Esophagus (tissue), 2 donors: ENCODE results near the gene NDEL1. TPM values are rescaled to one million over a fixed set of nuclear protein-coding genes. Genes with fewer than 3 reads are reported as not detected.

Experiments used
- H3K27ac ChIP-seq, 2 donors: one replicate each; pipeline ENCODE4 v1.5.1; 2013; ENCODE audit warnings: low read depth in 2 of 2, mild to moderate bottlenecking in 2 of 2, inconsistent platforms in 1 of 2, low read length in 1 of 2, moderate library complexity in 1 of 2
- H3K27me3 ChIP-seq, 2 donors: one replicate each; pipeline ENCODE4 v1.6.1; 2013; ENCODE audit warnings: low read length in 2 of 2, control low read depth in 1 of 2, mild to moderate bottlenecking in 1 of 2; ENCODE audit not compliant: insufficient read depth in 2 of 2, control insufficient read depth in 1 of 2
- H3K36me3 ChIP-seq, 2 donors: one replicate each; pipeline ENCODE4 v1.6.1; 2013; ENCODE audit warnings: low read length in 1 of 2; ENCODE audit not compliant: control insufficient read depth in 2 of 2, insufficient read depth in 2 of 2
- H3K4me1 ChIP-seq, 2 donors: one replicate each; pipeline ENCODE4 v1.6.1; 2013; ENCODE audit warnings: low read length in 1 of 2; ENCODE audit not compliant: control insufficient read depth in 2 of 2, insufficient read depth in 2 of 2
- H3K4me3 ChIP-seq, 2 donors: one replicate each; pipeline ENCODE4 v1.5.1; 2013; ENCODE audit warnings: low read length in 2 of 2, mild to moderate bottlenecking in 2 of 2, low read depth in 1 of 2, moderate library complexity in 1 of 2
- H3K9me3 ChIP-seq, 2 donors: one replicate each; pipeline ENCODE4 v1.6.1; 2013; ENCODE audit warnings: mild to moderate bottlenecking in 2 of 2, low read depth in 1 of 2, low read length in 1 of 2, moderate library complexity in 1 of 2; ENCODE audit not compliant: control insufficient read depth in 2 of 2, insufficient read depth in 1 of 2
- WGBS, 2 donors: extraction: QIAGEN DNeasy Blood & Tissue Kit; methylation state at CpG; one replicate each; pipeline ENCODE4 v1.1.7; 2013; 5-methylcytosine and 5-hydroxymethylcytosine counted together
- polyA plus RNA-seq, 2 donors: library from polyadenylated mRNA; stranded (reverse); fragments of 200-250 nt; gene quantifications; one replicate each; pipeline ENCODE4 v1.2.3, GENCODE V29; 2013
- donor health status: healthy with polysubstance abuse.
- donor health status: Bipolar disorder and iron deficiency.

Gene NDEL1
- polyA plus RNA-seq, 2 donors = 34.7 to 46.5 TPM

DNA sequence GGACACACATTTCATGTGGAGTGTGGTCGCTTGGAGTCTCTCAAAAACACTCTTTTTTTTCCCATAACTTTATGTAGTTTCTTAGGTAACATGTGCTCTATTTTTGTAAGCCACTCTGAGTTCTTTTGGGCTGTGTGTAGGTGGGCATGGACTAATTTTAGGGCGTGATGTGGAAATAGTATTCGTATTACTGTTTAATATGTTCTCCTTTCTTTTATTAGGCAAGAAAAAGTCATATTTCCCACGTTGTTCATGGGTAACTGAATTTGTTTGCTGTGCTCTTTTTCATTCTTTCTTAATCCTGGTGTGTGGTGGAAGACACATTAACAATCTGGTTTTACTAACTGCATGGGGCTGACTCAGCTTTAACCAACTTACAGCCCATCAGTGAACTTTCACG is 27.4 kb downstream of the NDEL1 start:
- H3K27me3 ChIP-seq = no peaks in the 10 kb centered on the region
- H3K4me1 ChIP-seq = peaks cover 3 to 6% of the 10 kb centered on the region in 2 donors
- no peak overlapping the region for H3K4me3 ChIP-seq
- WGBS, 2 donors = 66 to 67% methylated on average over 5 of the region's 5 CpGs
- H3K9me3 ChIP-seq = no peaks in the 10 kb centered on the region
- peaks cover 19 to 31% of the 10 kb centered on the region in 2 donors for H3K36me3 ChIP-seq
- H3K27ac ChIP-seq = no peak overlapping the region

DNA sequence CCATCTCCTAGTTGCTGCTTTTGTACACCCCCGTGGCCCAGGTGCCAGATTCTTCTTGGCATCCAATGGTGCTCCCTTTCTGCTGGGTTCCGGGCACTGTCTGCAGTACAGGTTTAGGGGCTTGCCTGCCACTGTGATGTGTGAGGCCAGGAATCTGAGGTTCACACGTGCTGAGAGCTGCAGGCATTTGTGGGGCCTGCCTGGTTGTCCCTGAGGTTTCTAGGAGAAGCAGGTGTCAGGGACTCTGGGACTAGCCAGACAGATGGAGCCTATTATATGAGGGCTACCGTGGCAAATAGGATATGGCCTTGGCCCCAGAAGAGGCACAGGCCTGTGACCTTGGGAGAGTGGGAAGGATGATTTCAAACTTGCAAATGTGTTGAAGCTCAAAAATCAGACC is 29.3 kb downstream of the NDEL1 start:
- Histone ChIP-seq H3K9me3 (no peaks in the 10 kb centered on the region), H3K4me1 (peaks cover 3 to 6% of the 10 kb centered on the region in 2 donors), H3K4me3 (no peak overlapping the region), H3K36me3 (peaks cover 18 to 34% of the 10 kb centered on the region in 2 donors), H3K27ac (peak overlapping the region; percentile 45 to 60), H3K27me3 (no peaks in the 10 kb centered on the region)
- WGBS, 2 donors = 31 to 42% methylated on average over 4 of the region's 4 CpGs

DNA sequence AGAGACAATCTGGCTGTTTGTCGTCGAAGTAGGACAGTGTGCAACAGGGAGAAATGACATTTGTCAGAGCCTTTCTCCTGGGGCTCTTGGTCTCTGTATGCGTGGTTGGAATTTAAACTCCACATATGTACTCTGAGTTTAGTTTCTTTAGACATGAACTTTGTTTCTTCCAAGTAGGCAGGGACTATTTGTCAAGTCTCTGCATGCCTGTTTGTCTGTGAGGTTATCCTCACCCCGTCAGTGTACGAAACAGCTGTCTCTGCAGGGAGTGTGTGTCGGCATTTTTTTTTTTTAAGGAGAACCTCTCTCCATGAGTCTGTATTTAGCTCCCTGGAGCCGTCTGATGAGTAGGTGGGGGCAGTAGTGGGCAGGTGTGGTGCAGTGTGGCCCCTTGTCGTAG is 29.7 kb downstream of the NDEL1 start:
- Histone ChIP-seq H3K4me3 (no peak overlapping the region), H3K9me3 (no peaks in the 10 kb centered on the region), H3K27ac (peak overlapping the region; percentile 45 to 60), H3K36me3 (peaks cover 16 to 32% of the 10 kb centered on the region in 2 donors), H3K27me3 (no peaks in the 10 kb centered on the region), H3K4me1 (peaks cover 4 to 6% of the 10 kb centered on the region in 2 donors)
- 38 to 51% methylated on average over 8 of the region's 8 CpGs for WGBS, 2 donors

DNA sequence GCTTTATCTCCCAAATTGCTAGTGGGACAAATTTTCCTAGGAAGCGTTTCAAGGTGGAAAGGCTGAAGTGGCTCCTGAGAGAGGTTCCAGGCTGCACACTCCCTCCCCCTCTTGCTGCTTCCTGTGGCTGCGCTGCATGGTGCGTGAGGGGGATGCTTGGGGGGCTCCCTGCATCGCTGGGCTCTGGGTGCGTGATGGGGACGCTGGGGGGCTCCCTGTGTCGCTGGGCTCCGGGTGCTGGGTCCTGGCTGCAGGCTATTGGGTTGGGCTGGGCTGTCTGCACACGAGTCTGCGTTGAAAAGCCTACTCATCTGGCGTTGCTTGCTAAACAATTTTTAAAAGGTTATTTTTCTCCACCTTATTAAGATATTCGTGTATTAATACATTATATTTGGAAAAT is 30.1 kb downstream of the NDEL1 start:
- Histone ChIP-seq H3K4me1 (peaks cover 8 to 10% of the 10 kb centered on the region in 2 donors), H3K36me3 (peaks cover 15 to 34% of the 10 kb centered on the region in 2 donors), H3K27me3 (no peaks in the 10 kb centered on the region), H3K4me3 (no peak overlapping the region), H3K27ac (peak overlapping the region in 1 of 2 donors; percentile 22), H3K9me3 (no peaks in the 10 kb centered on the region)
- 44 to 65% methylated on average over 12 of the region's 12 CpGs for WGBS, 2 donors

DNA sequence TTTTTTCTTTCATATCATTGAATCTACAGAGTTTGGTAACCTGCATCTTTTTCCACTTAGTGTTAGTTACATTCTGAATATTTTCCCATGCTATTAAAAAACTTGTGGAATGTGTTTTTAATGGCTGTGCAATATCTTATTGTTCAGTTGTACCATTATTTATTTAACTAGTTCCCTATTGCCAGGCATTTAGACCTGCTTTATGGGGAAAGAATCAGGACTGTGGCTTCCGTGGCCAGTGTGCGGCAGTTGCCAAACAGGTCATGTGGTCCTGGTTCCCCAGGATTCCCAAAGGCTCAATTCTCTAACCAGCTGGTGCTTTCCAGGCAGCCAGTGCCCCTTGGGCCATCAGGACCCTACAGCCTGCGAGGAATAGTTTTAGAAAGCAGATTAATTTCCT is 30.8 kb downstream of the NDEL1 start:
- Histone ChIP-seq H3K9me3 (no peaks in the 10 kb centered on the region), H3K36me3 (peaks cover 14 to 34% of the 10 kb centered on the region in 2 donors), H3K4me1 (peaks cover 9 to 11% of the 10 kb centered on the region in 2 donors), H3K4me3 (no peak overlapping the region), H3K27me3 (no peaks in the 10 kb centered on the region), H3K27ac (no peak overlapping the region)
- 76 to 80% methylated on average over 3 of the region's 3 CpGs for WGBS, 2 donors

DNA sequence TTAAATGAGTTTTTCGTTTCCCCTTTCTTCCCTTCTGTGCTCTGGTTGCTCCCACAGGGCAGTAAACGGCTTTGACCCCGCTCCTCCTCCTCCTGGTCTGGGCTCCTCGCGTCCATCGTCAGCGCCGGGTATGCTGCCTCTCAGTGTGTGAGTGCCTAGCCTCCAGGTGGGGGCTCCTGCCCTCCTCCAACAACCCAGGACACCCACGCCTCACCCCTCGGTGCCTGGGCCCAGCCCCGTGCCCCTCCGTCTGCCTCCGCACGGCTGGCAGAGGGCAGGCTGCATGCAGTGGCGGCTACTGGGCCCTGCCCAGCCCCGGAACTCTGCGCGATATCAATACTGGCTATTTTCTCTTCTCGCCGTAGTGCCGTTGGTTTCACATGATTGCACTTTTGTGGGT is 31.2 kb downstream of the NDEL1 start:
- Histone ChIP-seq H3K4me3 (no peak overlapping the region), H3K9me3 (no peaks in the 10 kb centered on the region), H3K27me3 (no peaks in the 10 kb centered on the region), H3K27ac (no peak overlapping the region), H3K36me3 (peaks cover 14 to 35% of the 10 kb centered on the region in 2 donors), H3K4me1 (peaks cover 9 to 11% of the 10 kb centered on the region in 2 donors)
- 94% methylated on average over 21 of the region's 21 CpGs for WGBS, 2 donors

DNA sequence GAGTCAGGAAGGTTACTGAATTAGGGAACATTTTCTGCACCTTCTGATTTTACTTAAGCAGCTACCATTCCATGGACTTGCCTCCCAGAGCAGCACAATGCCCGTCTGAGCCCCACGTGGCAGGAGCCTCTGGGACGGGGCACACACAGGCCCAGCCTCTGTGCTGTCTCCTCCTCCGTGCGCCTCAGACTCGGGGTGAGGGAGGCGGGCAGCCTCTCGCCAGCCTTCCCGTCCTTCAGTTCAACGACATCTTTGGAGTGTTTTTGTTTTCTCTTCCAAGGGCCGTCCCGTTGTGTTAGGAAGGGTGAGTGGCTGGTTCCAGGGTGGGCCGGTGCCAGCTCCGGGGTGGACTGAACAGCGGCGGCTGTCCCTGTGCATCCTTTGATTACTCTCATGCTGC is 31.8 kb downstream of the NDEL1 start:
- no peak overlapping the region for H3K4me3 ChIP-seq
- peaks cover 9 to 11% of the 10 kb centered on the region in 2 donors for H3K4me1 ChIP-seq
- H3K36me3 ChIP-seq = peaks cover 14 to 32% of the 10 kb centered on the region in 2 donors
- H3K27me3 ChIP-seq = no peaks in the 10 kb centered on the region
- no peak overlapping the region for H3K27ac ChIP-seq
- no peaks in the 10 kb centered on the region for H3K9me3 ChIP-seq
- WGBS, 2 donors = 80 to 83% methylated on average over 16 of the region's 16 CpGs

DNA sequence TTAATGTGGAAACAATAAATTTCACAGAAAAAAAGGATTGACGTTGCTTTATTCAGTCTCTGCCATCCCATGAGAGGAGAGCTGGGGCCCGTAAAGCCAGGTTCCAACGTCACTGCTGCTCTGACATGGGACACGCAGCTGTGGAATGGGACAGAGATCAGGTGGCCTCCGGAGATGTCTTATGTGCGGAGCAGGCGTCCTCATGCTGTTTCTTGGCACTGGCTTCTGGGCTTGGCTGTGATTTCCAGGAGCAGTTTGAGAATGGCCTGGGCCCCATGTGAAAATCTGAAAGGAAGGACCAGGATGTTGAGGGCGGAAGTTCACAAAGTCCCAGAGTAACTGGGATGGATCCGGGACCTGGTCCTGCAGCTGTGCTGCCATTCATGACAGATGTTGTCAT is 32.4 kb downstream of the NDEL1 start:
- Histone ChIP-seq H3K36me3 (peaks cover 14 to 33% of the 10 kb centered on the region in 2 donors), H3K27me3 (no peaks in the 10 kb centered on the region), H3K27ac (no peak overlapping the region), H3K9me3 (no peaks in the 10 kb centered on the region), H3K4me1 (peaks cover 8 to 9% of the 10 kb centered on the region in 2 donors), H3K4me3 (no peak overlapping the region)
- 88 to 93% methylated on average over 9 of the region's 9 CpGs for WGBS, 2 donors

DNA sequence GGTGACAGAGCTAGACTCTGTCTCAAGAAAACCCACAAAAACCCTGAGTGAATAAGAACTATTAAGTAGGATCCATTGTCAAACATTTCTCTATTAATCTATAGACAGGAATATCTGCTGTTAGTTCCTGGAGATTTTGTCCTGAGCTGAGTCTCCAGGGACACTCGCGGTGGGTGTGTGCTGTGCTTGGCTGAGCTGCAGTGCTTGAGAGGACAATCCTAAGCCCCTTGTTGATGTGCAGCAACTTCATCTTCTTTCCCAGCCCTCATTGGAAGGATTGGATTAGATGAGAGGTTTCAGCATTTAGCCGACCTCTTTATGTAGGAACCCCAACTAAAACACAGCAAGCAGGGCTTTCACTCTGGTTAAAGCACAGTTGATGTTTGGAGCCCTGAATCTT is 33.3 kb downstream of the NDEL1 start:
- 82 to 89% methylated on average over 3 of the region's 3 CpGs for WGBS, 2 donors
- H3K9me3 ChIP-seq = no peaks in the 10 kb centered on the region
- H3K27me3 ChIP-seq = no peaks in the 10 kb centered on the region
- peaks cover 8 to 9% of the 10 kb centered on the region in 2 donors for H3K4me1 ChIP-seq
- no peak overlapping the region for H3K27ac ChIP-seq
- peaks cover 9 to 30% of the 10 kb centered on the region in 2 donors for H3K36me3 ChIP-seq
- no peak overlapping the region for H3K4me3 ChIP-seq

DNA sequence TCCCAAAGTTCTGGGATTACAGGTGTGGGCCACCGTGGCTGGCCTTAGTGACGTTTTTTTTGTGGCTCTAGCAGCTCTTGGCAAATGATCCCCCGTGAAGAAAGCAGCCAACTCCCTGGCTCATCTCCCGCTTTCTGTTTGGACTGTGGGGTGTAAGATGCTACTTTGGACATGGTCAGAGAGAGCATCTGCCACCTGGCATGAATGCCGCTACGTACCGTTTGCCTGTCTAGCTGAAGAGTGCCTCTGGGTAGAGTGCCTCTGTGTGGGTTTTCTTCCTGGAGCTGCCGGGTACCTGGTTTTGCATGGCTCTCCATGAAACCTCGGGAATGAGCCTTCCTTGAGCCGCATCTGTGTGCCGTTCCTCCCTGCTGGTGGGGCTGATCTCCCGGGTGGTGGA is 34.3 kb downstream of the NDEL1 start:
- peaks cover 5 to 7% of the 10 kb centered on the region in 2 donors for H3K4me1 ChIP-seq
- H3K9me3 ChIP-seq = no peaks in the 10 kb centered on the region
- H3K27me3 ChIP-seq = no peaks in the 10 kb centered on the region
- peaks cover 10 to 35% of the 10 kb centered on the region in 2 donors for H3K36me3 ChIP-seq
- no peak overlapping the region for H3K4me3 ChIP-seq
- H3K27ac ChIP-seq = peak overlapping the region in 1 of 2 donors; percentile 44
- 58 to 68% methylated on average over 12 of the region's 12 CpGs for WGBS, 2 donors
